ENCODE results near the gene SRGAP2C.
"Not testable (repeated sequence)": the region's sequence is repeated elsewhere in the genome, so short reads cannot be mapped to it uniquely, and the experiment has no call there.

SRGAP2C gene

DNA sequence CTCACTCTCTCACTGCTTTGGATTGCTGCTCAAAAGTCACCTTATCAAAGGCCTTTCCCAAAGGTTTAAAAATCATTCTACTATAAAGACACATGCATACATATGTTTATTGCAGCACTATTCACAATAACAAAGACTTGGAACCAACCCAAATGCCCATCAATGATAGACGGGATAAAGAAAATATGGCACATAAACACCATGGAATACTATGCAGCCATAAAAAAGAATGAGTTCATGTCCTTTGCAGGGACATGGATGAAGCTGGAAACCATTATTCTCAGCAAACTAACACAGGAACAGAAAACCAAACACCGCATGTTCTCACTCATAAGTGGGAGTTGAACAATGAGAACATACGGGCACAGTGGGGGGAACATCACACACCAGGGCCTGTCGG is 45.9 kb downstream of the SRGAP2C start:
- not testable (repeated sequence) for H3K27me3 ChIP-seq (ENCODE audit: control insufficient read depth, insufficient read depth, low read length, poor library complexity, severe bottlenecking); H3K9me3 ChIP-seq (ENCODE audit: control insufficient read depth, low read length); H3K36me3 ChIP-seq (ENCODE audit: control insufficient read depth, insufficient read depth, low read length); H3K4me3 ChIP-seq (ENCODE audit: insufficient read depth, low read depth, low read length); H3K4me1 ChIP-seq (ENCODE audit: control insufficient read depth, insufficient read depth, low read length); H3K27ac ChIP-seq (ENCODE audit: insufficient read depth, low read depth, low read length, poor library complexity, severe bottlenecking)
- WGBS, 2 experiments: 83% methylated on average over 1 of the region's 4 CpGs; no CpG with 5 or more reads in 1 of the 2 experiments

DNA sequence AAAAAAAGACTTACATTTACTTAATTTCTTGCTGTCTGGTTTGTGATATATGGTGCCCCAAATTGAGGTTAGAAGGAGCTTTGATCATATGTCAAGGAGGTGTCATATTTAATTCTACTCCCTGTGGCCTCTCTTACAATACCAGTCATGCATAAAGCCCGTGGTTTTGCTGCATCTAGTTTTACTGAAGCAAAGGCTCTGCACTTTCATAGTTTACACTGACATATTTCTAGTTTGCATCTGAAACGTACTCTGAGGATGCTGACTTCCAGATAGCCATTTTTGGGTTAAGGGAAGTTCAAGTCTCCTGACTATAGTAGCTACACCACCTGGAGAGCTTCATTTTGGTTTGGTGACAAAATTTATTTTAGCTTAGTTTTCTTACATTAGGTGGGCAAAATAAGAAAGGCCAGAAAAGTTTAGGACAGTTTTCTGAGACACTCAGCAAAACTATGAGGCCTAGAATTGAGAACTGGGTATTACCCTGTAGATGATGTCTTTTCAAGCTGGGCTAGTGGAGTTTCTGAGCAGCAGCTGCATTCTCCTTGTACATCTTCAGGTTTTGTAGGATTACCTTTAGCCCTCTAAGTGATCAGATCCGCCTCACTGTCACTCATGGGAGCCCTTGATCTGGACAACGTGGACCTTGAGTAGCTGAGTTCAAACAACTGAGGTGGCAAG is 47.8 kb downstream of the SRGAP2C start:
- WGBS, 2 experiments: 94 to 100% methylated on average over 1 of the region's 4 CpGs
- H3K9me3 ChIP-seq (ENCODE audit: control insufficient read depth, low read length); H3K4me1 ChIP-seq (ENCODE audit: control insufficient read depth, insufficient read depth, low read length); H3K4me3 ChIP-seq (ENCODE audit: insufficient read depth, low read depth, low read length); H3K36me3 ChIP-seq (ENCODE audit: control insufficient read depth, insufficient read depth, low read length); H3K27me3 ChIP-seq (ENCODE audit: control insufficient read depth, insufficient read depth, low read length, poor library complexity, severe bottlenecking); H3K27ac ChIP-seq (ENCODE audit: insufficient read depth, low read depth, low read length, poor library complexity, severe bottlenecking): not testable (repeated sequence)

GRCh38 chr1:121234090-121234759 is 49.5 kb downstream of the SRGAP2C start:
- not testable (repeated sequence) for H3K27me3 ChIP-seq (ENCODE audit: control insufficient read depth, insufficient read depth, low read length, poor library complexity, severe bottlenecking); H3K4me1 ChIP-seq (ENCODE audit: control insufficient read depth, insufficient read depth, low read length); H3K36me3 ChIP-seq (ENCODE audit: control insufficient read depth, insufficient read depth, low read length); H3K9me3 ChIP-seq (ENCODE audit: control insufficient read depth, low read length); H3K27ac ChIP-seq (ENCODE audit: insufficient read depth, low read depth, low read length, poor library complexity, severe bottlenecking); H3K4me3 ChIP-seq (ENCODE audit: insufficient read depth, low read depth, low read length)
- no CpG with 5 or more reads among the region's 6 CpGs for WGBS, 2 experiments

- WGBS, 2 experiments: 100% methylated on average over 1 of the region's 1 CpG; no CpG with 5 or more reads in 1 of the 2 experiments
- H3K36me3 ChIP-seq (ENCODE audit: control insufficient read depth, insufficient read depth, low read length); H3K27me3 ChIP-seq (ENCODE audit: control insufficient read depth, insufficient read depth, low read length, poor library complexity, severe bottlenecking); H3K27ac ChIP-seq (ENCODE audit: insufficient read depth, low read depth, low read length, poor library complexity, severe bottlenecking); H3K4me1 ChIP-seq (ENCODE audit: control insufficient read depth, insufficient read depth, low read length); H3K9me3 ChIP-seq (ENCODE audit: control insufficient read depth, low read length); H3K4me3 ChIP-seq (ENCODE audit: insufficient read depth, low read depth, low read length): not testable (repeated sequence)
These were observed 53.6 kb downstream of the SRGAP2C start for GRCh38 chr1:121238384-121238783.

GRCh38 chr1:121243913-121244312 is 59.1 kb downstream of the SRGAP2C start:
- not testable (repeated sequence) for H3K27ac ChIP-seq (ENCODE audit: insufficient read depth, low read depth, low read length, poor library complexity, severe bottlenecking); H3K4me1 ChIP-seq (ENCODE audit: control insufficient read depth, insufficient read depth, low read length); H3K36me3 ChIP-seq (ENCODE audit: control insufficient read depth, insufficient read depth, low read length); H3K9me3 ChIP-seq (ENCODE audit: control insufficient read depth, low read length); H3K4me3 ChIP-seq (ENCODE audit: insufficient read depth, low read depth, low read length); H3K27me3 ChIP-seq (ENCODE audit: control insufficient read depth, insufficient read depth, low read length, poor library complexity, severe bottlenecking)
- WGBS, 2 experiments: no CpG with 5 or more reads among the region's 1 CpG

DNA sequence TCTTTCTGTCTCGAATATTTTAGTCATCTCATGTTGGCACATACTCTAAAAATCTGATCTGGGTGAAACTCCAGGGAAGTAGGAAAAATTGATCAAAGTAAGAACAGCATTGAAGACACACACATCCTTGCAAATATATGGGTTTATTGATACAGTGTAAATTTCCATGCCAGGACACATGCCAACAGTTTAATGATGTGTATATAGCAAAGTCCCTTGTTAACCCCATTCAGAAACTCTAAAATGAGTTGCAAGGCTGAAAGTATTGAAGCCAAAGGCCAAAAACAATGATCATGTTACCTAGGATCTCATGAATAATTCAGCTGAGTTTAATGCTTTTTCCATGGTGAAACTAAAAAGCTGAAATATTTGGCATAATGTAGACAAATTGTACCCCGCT is 61.6 kb downstream of the SRGAP2C start:
- H3K36me3 ChIP-seq (ENCODE audit: control insufficient read depth, insufficient read depth, low read length); H3K27me3 ChIP-seq (ENCODE audit: control insufficient read depth, insufficient read depth, low read length, poor library complexity, severe bottlenecking); H3K4me3 ChIP-seq (ENCODE audit: insufficient read depth, low read depth, low read length); H3K9me3 ChIP-seq (ENCODE audit: control insufficient read depth, low read length); H3K27ac ChIP-seq (ENCODE audit: insufficient read depth, low read depth, low read length, poor library complexity, severe bottlenecking); H3K4me1 ChIP-seq (ENCODE audit: control insufficient read depth, insufficient read depth, low read length): not testable (repeated sequence)
- no CpG with 5 or more reads among the region's 2 CpGs for WGBS, 2 experiments

- not testable (repeated sequence) for H3K36me3 ChIP-seq (ENCODE audit: control insufficient read depth, insufficient read depth, low read length); H3K27ac ChIP-seq (ENCODE audit: insufficient read depth, low read depth, low read length, poor library complexity, severe bottlenecking); H3K4me3 ChIP-seq (ENCODE audit: insufficient read depth, low read depth, low read length); H3K9me3 ChIP-seq (ENCODE audit: control insufficient read depth, low read length); H3K27me3 ChIP-seq (ENCODE audit: control insufficient read depth, insufficient read depth, low read length, poor library complexity, severe bottlenecking); H3K4me1 ChIP-seq (ENCODE audit: control insufficient read depth, insufficient read depth, low read length)
- no CpG with 5 or more reads among the region's 4 CpGs for WGBS, 2 experiments
These were observed 67.9 kb downstream of the SRGAP2C start for GRCh38 chr1:121252656-121253055.

DNA sequence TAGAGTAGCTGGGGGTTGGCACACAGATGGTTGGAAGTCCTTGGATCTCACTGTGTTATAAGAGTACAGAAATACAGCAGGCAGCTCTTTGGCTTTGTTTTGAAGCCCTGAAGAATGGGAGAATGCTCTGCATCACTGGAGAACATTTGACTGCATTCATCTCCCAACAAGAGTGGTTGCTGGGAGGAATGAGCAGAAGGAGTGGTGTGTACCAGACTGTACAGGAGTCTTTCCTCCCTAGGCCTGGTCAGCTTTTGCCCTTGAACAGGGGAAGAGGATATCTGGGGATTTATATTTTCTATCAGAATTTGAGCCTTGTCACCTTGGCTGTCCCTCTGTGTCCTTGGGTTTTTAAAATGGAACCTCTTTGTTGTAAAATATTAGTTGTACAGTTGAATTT is 69.8 kb downstream of the SRGAP2C start:
- not testable (repeated sequence) for H3K4me1 ChIP-seq (ENCODE audit: control insufficient read depth, insufficient read depth, low read length); H3K9me3 ChIP-seq (ENCODE audit: control insufficient read depth, low read length); H3K27me3 ChIP-seq (ENCODE audit: control insufficient read depth, insufficient read depth, low read length, poor library complexity, severe bottlenecking); H3K36me3 ChIP-seq (ENCODE audit: control insufficient read depth, insufficient read depth, low read length); H3K27ac ChIP-seq (ENCODE audit: insufficient read depth, low read depth, low read length, poor library complexity, severe bottlenecking); H3K4me3 ChIP-seq (ENCODE audit: insufficient read depth, low read depth, low read length)

DNA sequence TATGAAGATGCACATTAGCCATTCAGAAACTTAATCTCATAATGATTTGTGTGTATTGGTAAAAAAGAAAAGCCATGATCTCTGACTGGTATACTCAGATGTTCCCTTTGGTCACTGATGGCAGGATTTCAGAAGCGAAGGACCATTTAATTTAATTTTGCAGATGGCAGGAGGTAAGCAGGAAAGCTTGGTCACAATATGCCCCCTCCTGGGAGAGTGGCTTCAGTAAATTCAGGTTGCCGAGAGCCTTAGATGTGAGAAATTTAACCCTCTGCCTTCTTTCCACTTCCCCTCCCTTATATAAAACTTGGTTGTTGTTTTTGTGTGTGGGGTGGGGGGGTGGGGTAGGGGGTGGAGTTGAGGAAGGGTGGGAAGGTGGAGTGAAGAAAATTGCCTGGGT is 72.9 kb downstream of the SRGAP2C start:
- not testable (repeated sequence) for H3K27me3 ChIP-seq (ENCODE audit: control insufficient read depth, insufficient read depth, low read length, poor library complexity, severe bottlenecking); H3K4me3 ChIP-seq (ENCODE audit: insufficient read depth, low read depth, low read length); H3K9me3 ChIP-seq (ENCODE audit: control insufficient read depth, low read length); H3K4me1 ChIP-seq (ENCODE audit: control insufficient read depth, insufficient read depth, low read length); H3K27ac ChIP-seq (ENCODE audit: insufficient read depth, low read depth, low read length, poor library complexity, severe bottlenecking); H3K36me3 ChIP-seq (ENCODE audit: control insufficient read depth, insufficient read depth, low read length)
- no CpG with 5 or more reads among the region's 2 CpGs for WGBS, 2 experiments

- H3K9me3 ChIP-seq (ENCODE audit: control insufficient read depth, low read length): not testable (repeated sequence)
These were observed 73.4 kb downstream of the SRGAP2C start for GRCh38 chr1:121258134-121258533.

DNA sequence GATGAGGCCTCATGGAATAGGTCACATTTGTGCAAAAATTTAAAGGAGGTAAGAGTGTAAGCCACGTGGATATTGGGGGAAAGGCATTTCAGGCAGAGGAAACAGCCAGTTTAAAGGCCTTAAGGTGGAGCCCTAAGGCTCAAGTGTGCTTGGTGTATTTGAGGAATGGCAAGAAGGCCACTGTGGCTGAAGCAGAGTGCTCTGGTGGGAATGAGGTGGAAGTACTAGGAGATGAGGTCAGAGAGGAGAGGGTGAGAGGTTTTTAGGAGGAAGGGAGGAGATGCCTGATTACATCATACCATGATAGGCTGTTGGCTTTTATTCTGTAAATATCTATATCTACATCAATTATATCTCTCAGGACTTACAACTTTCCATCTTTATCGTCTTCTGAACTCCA is 75.4 kb downstream of the SRGAP2C start:
- H3K36me3 ChIP-seq (ENCODE audit: control insufficient read depth, insufficient read depth, low read length); H3K27ac ChIP-seq (ENCODE audit: insufficient read depth, low read depth, low read length, poor library complexity, severe bottlenecking); H3K27me3 ChIP-seq (ENCODE audit: control insufficient read depth, insufficient read depth, low read length, poor library complexity, severe bottlenecking); H3K9me3 ChIP-seq (ENCODE audit: control insufficient read depth, low read length); H3K4me3 ChIP-seq (ENCODE audit: insufficient read depth, low read depth, low read length); H3K4me1 ChIP-seq (ENCODE audit: control insufficient read depth, insufficient read depth, low read length): not testable (repeated sequence)
- 75 to 81% methylated on average over 1 of the region's 2 CpGs for WGBS, 2 experiments

More at GRCh38 chr1:121258134-121258533, 73.4 kb downstream of the SRGAP2C start:
- WGBS, 2 experiments: 100% methylated on average over 1 of the region's 2 CpGs; no CpG with 5 or more reads in 1 of the 2 experiments
- not testable (repeated sequence) for H3K36me3 ChIP-seq (ENCODE audit: control insufficient read depth, insufficient read depth, low read length); H3K4me3 ChIP-seq (ENCODE audit: insufficient read depth, low read depth, low read length); H3K27ac ChIP-seq (ENCODE audit: insufficient read depth, low read depth, low read length, poor library complexity, severe bottlenecking); H3K27me3 ChIP-seq (ENCODE audit: control insufficient read depth, insufficient read depth, low read length, poor library complexity, severe bottlenecking); H3K4me1 ChIP-seq (ENCODE audit: control insufficient read depth, insufficient read depth, low read length)

All from ectodermal cell (in vitro differentiated cells).